ENCODE measurements around the gene TOMM22.

Gene TOMM22

GRCh38 chr22:38675833-38676232 is 5.9 kb upstream of the TOMM22 start:
- H3K4me3 Mint-ChIP-seq, result no peak overlapping the region
- DNase-seq (ENCODE audit: low spot score in 2 of 2) (no peak), ATAC-seq (no peak)
- H3K36me3 Mint-ChIP-seq, result peaks cover 20% of the 10 kb centered on the region
- no peaks in the 10 kb centered on the region for H3K4me1 Mint-ChIP-seq
- no peaks in the 10 kb centered on the region for H3K9me3 Mint-ChIP-seq
- peak overlapping the region; percentile 24 for H3K27ac Mint-ChIP-seq

DNA sequence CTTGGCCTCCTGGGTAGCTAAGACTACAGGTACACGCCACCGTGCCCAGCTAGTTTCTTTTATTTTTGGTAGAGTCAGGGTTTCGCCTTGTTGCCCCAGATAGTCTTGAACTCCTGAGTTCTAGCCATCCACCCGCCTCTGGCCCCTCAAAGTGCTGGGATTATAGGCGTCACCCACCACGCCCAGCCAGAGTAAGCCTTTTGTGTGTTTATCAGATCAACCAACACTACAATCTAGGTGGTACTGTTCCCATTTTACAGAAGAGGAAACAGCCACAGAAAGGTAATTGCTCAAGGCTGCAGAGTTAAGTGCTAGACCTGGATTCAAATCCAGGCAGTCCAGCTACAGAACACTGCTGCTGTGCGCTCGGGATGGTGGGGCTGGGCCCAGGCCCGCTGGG is 3.1 kb downstream of the TOMM22 start:
- no peaks in the 10 kb centered on the region for H3K9me3 Mint-ChIP-seq
- no peak overlapping the region for H3K4me3 Mint-ChIP-seq
- DNase-seq (ENCODE audit: low spot score in 2 of 2), result no peak
- ATAC-seq, result no peak
- H3K36me3 Mint-ChIP-seq, result peaks cover 79% of the 10 kb centered on the region
- H3K4me1 Mint-ChIP-seq, result peaks cover 23% of the 10 kb centered on the region
- no peak overlapping the region for H3K27ac Mint-ChIP-seq

DNA sequence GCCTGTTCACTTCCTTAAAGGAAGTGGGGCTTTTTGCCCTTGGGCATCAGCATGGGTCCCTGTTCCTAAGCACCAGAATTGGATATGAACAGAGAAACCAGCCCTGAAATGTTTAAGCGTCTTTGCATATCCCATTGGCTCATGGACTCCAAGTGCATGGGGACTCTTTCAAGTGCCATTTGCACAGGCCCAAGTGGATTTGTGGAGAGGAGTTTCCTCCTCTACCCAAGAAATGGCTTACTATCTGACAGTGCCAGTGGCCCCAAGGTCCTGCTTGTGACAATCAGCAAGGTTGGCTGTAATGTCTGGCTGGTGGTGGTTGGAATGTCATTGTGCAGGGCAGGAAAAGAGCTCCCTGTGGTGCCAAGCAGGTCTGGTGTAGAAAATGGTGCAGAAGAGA is 4.0 kb downstream of the TOMM22 start:
- Mint-ChIP-seq H3K27ac (no peak overlapping the region), H3K9me3 (no peaks in the 10 kb centered on the region), H3K36me3 (peaks cover 88% of the 10 kb centered on the region)

GRCh38 chr22:38689651-38690050 is 7.9 kb downstream of the TOMM22 start:
- no peaks in the 10 kb centered on the region for H3K9me3 Mint-ChIP-seq
- ATAC-seq (no peak), DNase-seq (ENCODE audit: low spot score in 2 of 2) (no peak)
- no peak overlapping the region for H3K4me3 Mint-ChIP-seq
- no peak overlapping the region for H3K27ac Mint-ChIP-seq
- peaks cover 12% of the 10 kb centered on the region for H3K4me1 Mint-ChIP-seq
- peaks cover 99% of the 10 kb centered on the region for H3K36me3 Mint-ChIP-seq

More for the DNA sequence above, 4.0 kb downstream of the TOMM22 start:
- H3K4me1 Mint-ChIP-seq, result peaks cover 23% of the 10 kb centered on the region
- no peak overlapping the region for H3K4me3 Mint-ChIP-seq
- DNase-seq (ENCODE audit: low spot score in 2 of 2) (no peak), ATAC-seq (no peak)

DNA sequence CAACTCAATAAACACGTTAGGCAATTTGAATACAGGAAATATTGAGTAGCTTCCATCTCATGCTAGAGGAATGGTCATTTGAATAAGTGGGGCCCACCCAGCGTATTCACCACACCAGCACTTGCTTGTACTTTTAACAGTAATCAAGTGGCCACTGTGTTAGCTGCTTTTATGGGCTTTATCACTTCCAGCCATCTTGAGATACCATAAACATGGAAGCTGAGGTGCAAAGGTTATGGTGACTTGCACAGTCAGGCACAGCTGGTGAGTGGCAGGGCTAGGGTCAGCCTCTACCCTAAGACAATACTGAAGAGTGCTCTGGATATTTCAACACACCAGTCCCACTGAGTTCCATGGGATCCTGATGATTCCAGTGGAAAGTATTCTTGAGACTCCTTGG is 12.3 kb downstream of the TOMM22 start:
- peak overlapping the region; percentile 1 for H3K27ac Mint-ChIP-seq
- DNase-seq (ENCODE audit: low spot score in 2 of 2), result no peak
- ATAC-seq, result no peak
- no peaks in the 10 kb centered on the region for H3K9me3 Mint-ChIP-seq
- no peak overlapping the region for H3K4me3 Mint-ChIP-seq
- peaks cover 46% of the 10 kb centered on the region for H3K4me1 Mint-ChIP-seq
- H3K36me3 Mint-ChIP-seq, result peaks cover 89% of the 10 kb centered on the region

GRCh38 chr22:38694940-38695339 is 13.2 kb downstream of the TOMM22 start:
- H3K27ac Mint-ChIP-seq, result peak overlapping the region; percentile 50
- H3K4me1 Mint-ChIP-seq, result peaks cover 46% of the 10 kb centered on the region
- peaks cover 87% of the 10 kb centered on the region for H3K36me3 Mint-ChIP-seq
- ATAC-seq, result no peak
- no peak overlapping the region for H3K4me3 Mint-ChIP-seq
- no peak for DNase-seq (ENCODE audit: low spot score in 2 of 2)
- H3K9me3 Mint-ChIP-seq, result no peaks in the 10 kb centered on the region

DNA sequence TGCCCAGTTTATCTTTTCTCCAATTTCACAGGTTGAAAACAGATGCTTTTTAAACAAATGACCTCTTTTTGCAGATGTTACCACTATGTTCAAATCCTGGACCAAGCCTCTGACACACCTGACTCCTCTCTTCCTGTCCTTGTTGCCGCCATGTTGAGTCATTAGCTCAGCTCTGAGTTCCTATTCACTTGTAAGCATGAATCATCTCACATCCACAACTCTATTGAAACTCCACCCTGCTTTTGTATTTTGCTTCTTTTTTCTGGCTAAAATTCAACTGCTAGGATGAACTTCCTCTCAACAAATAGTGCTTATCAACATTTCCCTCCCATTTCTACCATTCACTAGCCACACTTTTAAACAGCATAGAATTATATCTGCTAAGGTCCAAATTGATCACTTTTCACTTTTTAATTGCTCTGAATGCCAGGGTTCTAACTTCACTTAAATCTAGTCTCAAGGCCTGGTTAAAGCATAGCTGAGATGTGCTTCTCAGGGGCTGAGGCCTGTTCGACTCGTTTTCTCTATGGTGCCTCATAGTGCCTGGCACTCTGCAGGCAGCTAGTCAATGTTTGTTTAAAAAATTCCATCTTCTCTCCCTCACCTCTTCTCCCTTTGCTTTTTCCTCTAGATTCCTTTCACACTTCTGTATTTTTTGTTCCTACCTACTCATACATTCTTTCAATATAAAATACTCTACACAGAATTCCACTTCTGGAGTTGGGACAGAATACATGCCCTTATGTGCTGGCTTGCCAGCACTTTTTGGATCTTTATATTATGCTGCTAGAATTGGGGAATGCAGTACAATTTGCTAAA is 15.1 kb downstream of the TOMM22 start:
- Mint-ChIP-seq H3K4me3 (peak overlapping the region; percentile 83), H3K4me1 (peaks cover 52% of the 10 kb centered on the region), H3K9me3 (no peaks in the 10 kb centered on the region), H3K36me3 (peaks cover 82% of the 10 kb centered on the region), H3K27ac (peak overlapping the region; percentile 23)
- peak; percentile 71 for ATAC-seq
- no peak for DNase-seq (ENCODE audit: low spot score in 2 of 2)

GRCh38 chr22:38697425-38698089 is 15.8 kb downstream of the TOMM22 start:
- H3K36me3 Mint-ChIP-seq, result peaks cover 75% of the 10 kb centered on the region
- no peaks in the 10 kb centered on the region for H3K9me3 Mint-ChIP-seq
- H3K4me1 Mint-ChIP-seq, result peaks cover 52% of the 10 kb centered on the region
- ATAC-seq (no peak), DNase-seq (ENCODE audit: low spot score in 2 of 2) (no peak)
- H3K27ac Mint-ChIP-seq, result peak overlapping the region; percentile 23
- peak overlapping the region; percentile 83 for H3K4me3 Mint-ChIP-seq

DNA sequence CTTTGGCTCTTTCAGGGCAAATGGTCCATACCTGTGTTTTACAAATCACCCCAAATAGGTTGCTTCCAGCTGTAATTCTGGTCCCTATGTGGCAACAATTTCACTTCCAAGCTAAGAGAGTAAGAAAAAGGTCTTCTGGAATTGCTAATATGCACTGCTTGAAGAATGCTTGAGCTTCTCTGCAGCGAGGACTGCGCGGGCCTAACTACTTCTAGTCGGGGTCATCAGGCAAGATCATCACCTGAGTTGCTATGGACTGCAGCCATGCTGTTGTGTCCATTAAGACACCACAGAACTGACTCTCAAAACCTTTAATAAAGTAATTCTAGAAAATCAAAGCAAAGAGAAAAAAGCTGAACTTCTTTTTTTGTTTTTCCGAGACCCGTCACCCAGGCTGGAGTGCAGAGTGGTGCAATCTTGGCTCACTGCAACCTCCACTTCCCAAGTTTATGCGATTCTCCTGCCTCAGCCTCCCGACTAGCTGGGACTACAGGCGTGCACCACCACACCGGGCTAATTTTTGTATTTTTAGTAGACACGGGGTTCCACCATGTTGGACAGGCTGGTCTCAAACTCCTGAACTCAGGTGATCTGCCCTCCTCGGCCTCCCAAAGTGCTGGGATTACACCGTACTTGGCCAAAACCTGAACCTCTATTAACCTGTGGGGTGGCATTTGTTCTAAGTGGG is 16.8 kb downstream of the TOMM22 start:
- Mint-ChIP-seq H3K4me3 (peak overlapping the region; percentile 83), H3K36me3 (peaks cover 65% of the 10 kb centered on the region), H3K9me3 (no peaks in the 10 kb centered on the region), H3K4me1 (peaks cover 45% of the 10 kb centered on the region), H3K27ac (peak overlapping the region; percentile 91)
- ATAC-seq (no peak), DNase-seq (ENCODE audit: low spot score in 2 of 2) (no peak)

- Mint-ChIP-seq H3K9me3 (no peaks in the 10 kb centered on the region), H3K27ac (peak overlapping the region; percentile 91), H3K4me3 (peak overlapping the region; percentile 83), H3K4me1 (peaks cover 41% of the 10 kb centered on the region), H3K36me3 (peaks cover 60% of the 10 kb centered on the region)
- DNase-seq (ENCODE audit: low spot score in 2 of 2), result no peak
- ATAC-seq, result no peak
These were observed 17.4 kb downstream of the TOMM22 start for GRCh38 chr22:38699143-38699542.

DNA sequence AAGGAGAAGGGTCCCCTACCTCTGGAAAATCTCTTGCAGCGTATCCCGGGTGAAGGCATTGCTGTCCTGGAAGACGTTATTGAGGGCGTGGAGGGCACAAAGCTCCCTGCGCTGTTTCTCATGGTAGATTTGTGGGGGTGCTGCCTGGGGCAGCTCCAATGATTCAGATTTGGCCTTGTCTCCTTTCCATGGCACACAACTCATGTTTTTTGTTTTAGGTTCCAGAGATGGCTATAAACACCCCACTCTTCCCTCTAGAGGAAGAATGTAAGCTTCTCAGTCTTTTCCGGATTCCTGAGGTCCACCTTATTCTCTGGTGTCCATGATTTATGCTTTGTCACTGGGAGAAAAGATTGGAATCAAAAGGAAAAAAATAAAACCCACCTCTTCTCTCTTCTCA is 18.0 kb downstream of the TOMM22 start:
- peaks cover 39% of the 10 kb centered on the region for H3K4me1 Mint-ChIP-seq
- no peaks in the 10 kb centered on the region for H3K9me3 Mint-ChIP-seq
- ATAC-seq (no peak), DNase-seq (ENCODE audit: low spot score in 2 of 2) (no peak)
- H3K4me3 Mint-ChIP-seq, result peak overlapping the region; percentile 83
- peak overlapping the region; percentile 91 for H3K27ac Mint-ChIP-seq
- peaks cover 53% of the 10 kb centered on the region for H3K36me3 Mint-ChIP-seq

- ATAC-seq (peak; percentile 35), DNase-seq (ENCODE audit: low spot score in 2 of 2) (no peak)
- H3K36me3 Mint-ChIP-seq, result peaks cover 52% of the 10 kb centered on the region
These were observed 18.6 kb downstream of the TOMM22 start for GRCh38 chr22:38700270-38700788.

DNA sequence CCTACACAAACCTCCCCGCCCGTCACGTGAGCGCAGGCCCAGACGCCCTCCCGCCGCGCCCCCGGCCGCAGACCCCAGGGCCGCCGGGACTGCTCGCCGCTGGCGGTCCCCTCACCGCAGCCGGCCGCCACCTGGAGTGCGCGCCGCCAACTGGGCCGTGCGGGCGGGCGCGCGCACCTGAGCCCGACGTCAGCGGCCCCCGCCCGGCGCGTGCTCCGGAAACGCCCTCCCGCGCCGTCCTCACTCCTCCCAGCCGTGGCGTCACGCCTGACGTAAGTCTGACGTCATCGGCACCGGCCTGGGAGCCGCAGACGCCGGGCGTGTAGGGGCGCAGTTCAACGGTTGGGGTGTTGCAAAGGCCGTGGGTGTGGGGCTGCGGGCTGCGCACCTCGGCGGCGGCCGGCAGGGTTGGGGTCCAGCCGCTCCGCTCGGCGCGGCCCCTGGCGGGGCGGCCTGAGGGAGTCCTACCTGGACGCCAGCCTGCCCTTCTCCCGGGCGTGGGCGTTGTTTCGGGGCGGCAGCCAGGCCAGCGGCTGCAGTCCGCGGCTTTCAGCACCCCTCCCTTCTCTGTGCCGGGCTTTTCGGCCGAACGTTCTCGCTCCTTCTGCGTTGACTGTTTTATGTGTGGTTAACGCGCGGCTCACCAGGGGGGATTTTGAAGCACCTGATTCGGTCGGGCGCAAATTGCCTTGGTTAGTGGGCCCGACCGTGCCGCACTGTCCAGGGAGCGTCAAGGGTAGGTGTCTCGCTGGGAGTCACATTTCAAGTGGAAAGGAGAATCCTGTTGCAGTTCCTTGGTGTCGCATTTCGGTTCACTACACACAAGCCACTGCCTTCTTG is 19.3 kb downstream of the TOMM22 start, which contains the start of gene JOSD1:
Gene JOSD1, minus strand, starts transcription at position 155 of the 840 bp plus-strand sequence. CDS start 956 bp downstream, outside the sequence.
- Mint-ChIP-seq H3K9me3 (no peaks in the 10 kb centered on the region), H3K36me3 (peaks cover 55% of the 10 kb centered on the region), H3K4me3 (peak within 1 kb of the TSS; percentile 83), H3K27ac (peak within 1 kb of the TSS; percentile 91), H3K4me1 (peaks cover 37% of the 10 kb centered on the region)
- peak; percentile 99 for DNase-seq (ENCODE audit: low spot score in 2 of 2)
- ATAC-seq, result peak; percentile 63

More at GRCh38 chr22:38700270-38700788, 18.6 kb downstream of the TOMM22 start:
- Mint-ChIP-seq H3K9me3 (no peaks in the 10 kb centered on the region), H3K4me1 (peaks cover 38% of the 10 kb centered on the region), H3K4me3 (peak overlapping the region; percentile 83), H3K27ac (peak overlapping the region; percentile 91)

DNA sequence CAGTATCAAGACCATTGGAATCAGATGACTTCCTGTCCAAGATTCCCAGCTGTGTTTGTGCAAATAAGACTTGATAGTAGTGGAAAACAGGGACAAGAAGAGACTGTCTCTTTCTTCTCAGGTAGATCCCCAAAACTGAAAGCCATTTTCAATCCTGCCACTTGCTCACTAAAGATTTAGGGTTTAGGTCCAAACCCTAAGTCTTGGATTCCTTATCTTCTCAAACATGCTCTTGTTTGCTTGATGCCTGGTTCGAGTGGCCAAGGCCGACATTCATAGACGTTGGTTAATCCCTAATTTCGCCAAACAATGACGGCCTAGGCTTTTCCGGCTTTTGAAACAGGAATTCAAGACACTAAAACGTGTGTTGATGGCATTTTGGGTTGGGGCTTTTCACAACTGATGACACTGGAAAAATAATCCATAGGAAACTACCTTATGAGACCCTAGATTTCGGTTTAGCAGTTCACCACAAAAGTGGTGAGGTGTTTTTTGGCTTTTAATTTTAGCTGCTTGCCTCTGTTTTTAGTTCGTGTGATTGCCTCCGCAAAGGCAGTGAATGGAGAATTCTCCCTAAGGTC is 23.0 kb downstream of the TOMM22 start:
- Mint-ChIP-seq H3K4me1 (peaks cover 43% of the 10 kb centered on the region), H3K36me3 (peaks cover 49% of the 10 kb centered on the region), H3K9me3 (no peaks in the 10 kb centered on the region), H3K27ac (peak overlapping the region; percentile 91), H3K4me3 (peak overlapping the region; percentile 87)
- ATAC-seq (no peak), DNase-seq (ENCODE audit: low spot score in 2 of 2) (no peak)

Measured in stimulated activated effector memory CD8-positive, alpha-beta T cell treated with anti-CD3 and anti-CD28 coated beads, Interleukin-12 subunit alpha, Interleukin-12 subunit beta, amount 100 ng/mL, for 72 hours (primary cell).